GM23338 (cell line): Measurements from ENCODE around the gene HIVEP3. TPM values are rescaled to one million over a fixed set of nuclear protein-coding genes. Genes with fewer than 3 reads are reported as not detected.

Experiments used
- ATAC-seq: fragments of 200-7000 bp; cut with Tn5 transposase; 3 replicates; pipeline ENCODE4 v1.9.1; 2020
- DNase-seq: peaks from one replicate; pipeline ENCODE4 v3.0.0-alpha.2; 2015; ENCODE audit warnings: low spot score
- H2AFZ ChIP-seq: fragments of 200-600 bp; sonication (generic); 2 replicates; pipeline ENCODE4 v1.8.0; 2016; ENCODE audit warnings: antibody characterized with exemption, mild to moderate bottlenecking, moderate library complexity
- H3F3A ChIP-seq: fragments of 200-600 bp; sonication (generic); replicated peaks from 2 replicates; pipeline ENCODE4 v1.8.0; 2017; ENCODE audit warnings: antibody characterized with exemption, mixed run types, low read depth
- H3K27ac ChIP-seq: fragments of 200-600 bp; sonication (generic); 2 replicates; pipeline ENCODE4 v1.6.1; 2016; ENCODE audit warnings: low read depth
- H3K27me3 ChIP-seq: fragments of 200-600 bp; sonication (generic); 2 replicates; pipeline ENCODE4 v1.8.0; 2016; ENCODE audit warnings: mild to moderate bottlenecking, mixed run types, moderate library complexity; ENCODE audit not compliant: insufficient read depth
- H3K36me3 ChIP-seq: fragments of 200-600 bp; sonication (generic); 2 replicates; pipeline ENCODE4 v1.8.0; 2016; ENCODE audit warnings: mild to moderate bottlenecking; ENCODE audit not compliant: insufficient read depth
- H3K4me1 ChIP-seq: fragments of 200-600 bp; sonication (generic); 2 replicates; pipeline ENCODE4 v1.8.0; 2016; ENCODE audit warnings: mild to moderate bottlenecking, moderate library complexity; ENCODE audit not compliant: insufficient read depth
- H3K4me2 ChIP-seq: fragments of 200-600 bp; sonication (generic); 2 replicates; pipeline ENCODE4 v1.7.1; 2017; ENCODE audit warnings: mixed run types
- H3K4me3 ChIP-seq: fragments of 200-600 bp; sonication (generic); 2 replicates; pipeline ENCODE4 v1.6.1; 2016; ENCODE audit warnings: mixed run types
- H3K79me2 ChIP-seq: fragments of 200-600 bp; sonication (generic); replicated peaks from 2 replicates; pipeline ENCODE4 v1.8.0; 2017; ENCODE audit warnings: mild to moderate bottlenecking; ENCODE audit not compliant: insufficient read depth
- H3K9me2 ChIP-seq: fragments of 200-600 bp; sonication (generic); 2 replicates; pipeline ENCODE4 v1.8.0; 2017; ENCODE audit not compliant: insufficient read depth
- H4K20me1 ChIP-seq: fragments of 200-600 bp; sonication (generic); replicated peaks from 2 replicates; pipeline ENCODE4 v1.8.0; 2017; ENCODE audit warnings: mild to moderate bottlenecking; ENCODE audit not compliant: insufficient read depth
- H3K27ac Mint-ChIP-seq: 2 replicates; pipeline ENCODE4 v1.8.0; 2020; ENCODE audit warnings: inconsistent platforms, mild to moderate bottlenecking, moderate library complexity, mixed read lengths
- H3K27me3 Mint-ChIP-seq: 3 replicates; pipeline ENCODE4 v1.8.0; 2022; ENCODE audit warnings: low read depth, mild to moderate bottlenecking, moderate library complexity, mixed read lengths, inconsistent platforms; ENCODE audit not compliant: insufficient read depth, poor library complexity
- H3K36me3 Mint-ChIP-seq: 3 replicates; pipeline ENCODE4 v1.8.0; 2021; ENCODE audit warnings: low read depth, mild to moderate bottlenecking, inconsistent platforms, moderate library complexity, mixed read lengths
- H3K4me1 Mint-ChIP-seq: 3 replicates; pipeline ENCODE4 v1.8.0; 2020; ENCODE audit warnings: mild to moderate bottlenecking, inconsistent platforms, mixed read lengths
- H3K4me3 Mint-ChIP-seq: 3 replicates; pipeline ENCODE4 v1.8.0; 2021; ENCODE audit warnings: moderate library complexity, mild to moderate bottlenecking, inconsistent platforms, mixed read lengths
- H3K9me3 Mint-ChIP-seq: 3 replicates; pipeline ENCODE4 v1.8.0; 2020; ENCODE audit warnings: moderate library complexity, mild to moderate bottlenecking, inconsistent platforms, mixed read lengths
- CREB1 ChIP-seq: fragments of 250-450 bp; sonication (Bioruptor Pico); IDR thresholded peaks from 2 replicates; pipeline ENCODE4 v1.5.0; 2020; ENCODE audit warnings: low read depth, mild to moderate bottlenecking, moderate library complexity
- EZH2 ChIP-seq: fragments of 200-600 bp; sonication (generic); IDR thresholded peaks from one replicate; pipeline ENCODE4 v1.8.0; 2017; ENCODE audit warnings: antibody characterized with exemption, mild to moderate bottlenecking, low read depth; ENCODE audit not compliant: unreplicated experiment
- EZH2phosphoT487 ChIP-seq: fragments of 200-600 bp; sonication (generic); IDR thresholded peaks from one replicate; pipeline ENCODE4 v1.8.1; 2018; ENCODE audit warnings: antibody characterized with exemption; ENCODE audit not compliant: unreplicated experiment
- JUNB ChIP-seq: IDR thresholded peaks from one replicate; pipeline ENCODE4 v1.6.1; 2016; ENCODE audit warnings: antibody characterized with exemption; ENCODE audit not compliant: unreplicated experiment
- NANOG ChIP-seq: IDR thresholded peaks from 2 replicates; pipeline ENCODE4 v1.6.1; 2016; ENCODE audit warnings: antibody characterized with exemption, borderline replicate concordance
- POLR2AphosphoS5 ChIP-seq: IDR thresholded peaks from 2 replicates; pipeline ENCODE4 v1.6.1; 2016; ENCODE audit warnings: antibody characterized with exemption, low read depth
- STAT1 ChIP-seq: IDR thresholded peaks from one replicate; pipeline ENCODE4 v1.6.1; 2016; ENCODE audit warnings: antibody characterized with exemption; ENCODE audit not compliant: unreplicated experiment
- ZNF114 ChIP-seq: fragments of 250-450 bp; sonication (Bioruptor Pico); IDR thresholded peaks from 2 replicates; pipeline ENCODE4 v1.5.0; 2020; ENCODE audit warnings: mild to moderate bottlenecking, moderate library complexity
- ZNF331 ChIP-seq: fragments of 250-450 bp; sonication (Bioruptor Pico); IDR thresholded peaks from 2 replicates; pipeline ENCODE4 v1.5.0; 2020; ENCODE audit warnings: low read depth, mild to moderate bottlenecking, moderate library complexity
- polyA plus RNA-seq: library from polyadenylated mRNA; unstranded; fragments of >200 nt; fragmentation: Nextera tagmentation; extraction: Ambion mirVana; gene quantifications from 2 replicates; pipeline ENCODE4 v1.2.1, GENCODE V29; 2016
- total RNA-seq: library from RNA; depleted of rRNA; stranded (reverse); fragments of >200 nt; shearing (Covaris generic); gene quantifications from 2 replicates; pipeline ENCODE4 v1.2.3, GENCODE V29; 2014
- TF ChIP-seq, protein P1 (sequence below): IDR thresholded peaks from one replicate; pipeline ENCODE4 v1.6.1; 2018; ENCODE audit warnings: antibody characterized with exemption; ENCODE audit not compliant: unreplicated experiment
- TF ChIP-seq, protein P2 (sequence below): IDR thresholded peaks from 2 replicates; pipeline ENCODE4 v1.6.1; 2016; ENCODE audit warnings: antibody characterized with exemption
- TF ChIP-seq, protein P3 (sequence below), 2 experiments: fragments of 200-600 bp in 1 of 2; sonication (generic) in 1 of 2; conservative IDR thresholded peaks; 2 replicates each; pipeline versions ENCODE4 v1.5.1 to v1.6.1; 2016 to 2017; ENCODE audit warnings: antibody characterized with exemption in 2 of 2, low read depth in 2 of 2, mild to moderate bottlenecking in 2 of 2, moderate library complexity in 1 of 2
- TF ChIP-seq, protein P4 (sequence below): fragments of 250-450 bp; sonication (Bioruptor Pico); IDR thresholded peaks from 2 replicates; pipeline ENCODE4 v1.5.0; 2020; ENCODE audit warnings: mild to moderate bottlenecking, moderate library complexity

The HIVEP3 gene
- total and polyA plus RNA-seq, 2 experiments from 2014 or later: 0.14 to 0.24 TPM

DNA sequence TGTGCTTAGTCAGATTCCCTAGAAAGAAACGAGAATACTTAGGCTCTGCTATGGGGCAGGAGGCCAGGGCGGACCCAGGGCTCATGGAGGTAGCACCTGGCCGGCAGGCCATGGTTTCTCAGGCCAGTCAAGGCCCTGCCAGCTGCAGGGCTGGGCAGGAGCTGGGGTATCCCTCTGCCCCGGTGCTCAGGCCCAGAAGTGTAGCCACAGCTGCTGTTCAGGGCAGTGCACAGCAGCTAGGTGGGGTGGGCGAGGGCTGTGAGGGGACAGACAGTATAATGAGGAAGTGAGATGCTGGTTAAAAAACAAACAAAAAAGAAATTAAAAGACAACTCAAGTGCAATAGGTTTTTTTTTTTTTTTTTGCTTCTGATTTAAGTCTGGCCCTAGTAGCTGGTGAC is 400.3 kb downstream of the HIVEP3 start:
- H3K27ac ChIP-seq: no peak overlapping the region
- H4K20me1 ChIP-seq: no peaks in the 10 kb centered on the region
- ATAC-seq (no peak), DNase-seq (no peak)
- no peak overlapping the region for H3K4me3 ChIP-seq
- H3K9me2 ChIP-seq: peaks cover 7% of the 10 kb centered on the region; the same call in 1 of the 2 replicates
- Mint-ChIP-seq H3K27me3 (peaks cover 17% of the 10 kb centered on the region), H3K9me3 (no peaks in the 10 kb centered on the region), H3K4me3 (no peak overlapping the region), H3K36me3 (no peaks in the 10 kb centered on the region; the same call in 2 of the 3 replicates), H3K4me1 (peaks cover 15% of the 10 kb centered on the region), H3K27ac (no peak overlapping the region)
- TF ChIP-seq STAT1: no peak
- TF ChIP-seq, protein P1, sequence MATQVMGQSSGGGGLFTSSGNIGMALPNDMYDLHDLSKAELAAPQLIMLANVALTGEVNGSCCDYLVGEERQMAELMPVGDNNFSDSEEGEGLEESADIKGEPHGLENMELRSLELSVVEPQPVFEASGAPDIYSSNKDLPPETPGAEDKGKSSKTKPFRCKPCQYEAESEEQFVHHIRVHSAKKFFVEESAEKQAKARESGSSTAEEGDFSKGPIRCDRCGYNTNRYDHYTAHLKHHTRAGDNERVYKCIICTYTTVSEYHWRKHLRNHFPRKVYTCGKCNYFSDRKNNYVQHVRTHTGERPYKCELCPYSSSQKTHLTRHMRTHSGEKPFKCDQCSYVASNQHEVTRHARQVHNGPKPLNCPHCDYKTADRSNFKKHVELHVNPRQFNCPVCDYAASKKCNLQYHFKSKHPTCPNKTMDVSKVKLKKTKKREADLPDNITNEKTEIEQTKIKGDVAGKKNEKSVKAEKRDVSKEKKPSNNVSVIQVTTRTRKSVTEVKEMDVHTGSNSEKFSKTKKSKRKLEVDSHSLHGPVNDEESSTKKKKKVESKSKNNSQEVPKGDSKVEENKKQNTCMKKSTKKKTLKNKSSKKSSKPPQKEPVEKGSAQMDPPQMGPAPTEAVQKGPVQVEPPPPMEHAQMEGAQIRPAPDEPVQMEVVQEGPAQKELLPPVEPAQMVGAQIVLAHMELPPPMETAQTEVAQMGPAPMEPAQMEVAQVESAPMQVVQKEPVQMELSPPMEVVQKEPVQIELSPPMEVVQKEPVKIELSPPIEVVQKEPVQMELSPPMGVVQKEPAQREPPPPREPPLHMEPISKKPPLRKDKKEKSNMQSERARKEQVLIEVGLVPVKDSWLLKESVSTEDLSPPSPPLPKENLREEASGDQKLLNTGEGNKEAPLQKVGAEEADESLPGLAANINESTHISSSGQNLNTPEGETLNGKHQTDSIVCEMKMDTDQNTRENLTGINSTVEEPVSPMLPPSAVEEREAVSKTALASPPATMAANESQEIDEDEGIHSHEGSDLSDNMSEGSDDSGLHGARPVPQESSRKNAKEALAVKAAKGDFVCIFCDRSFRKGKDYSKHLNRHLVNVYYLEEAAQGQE: no peak
- TF ChIP-seq EZH2phosphoT487: no peak
- TF ChIP-seq, protein P2, sequence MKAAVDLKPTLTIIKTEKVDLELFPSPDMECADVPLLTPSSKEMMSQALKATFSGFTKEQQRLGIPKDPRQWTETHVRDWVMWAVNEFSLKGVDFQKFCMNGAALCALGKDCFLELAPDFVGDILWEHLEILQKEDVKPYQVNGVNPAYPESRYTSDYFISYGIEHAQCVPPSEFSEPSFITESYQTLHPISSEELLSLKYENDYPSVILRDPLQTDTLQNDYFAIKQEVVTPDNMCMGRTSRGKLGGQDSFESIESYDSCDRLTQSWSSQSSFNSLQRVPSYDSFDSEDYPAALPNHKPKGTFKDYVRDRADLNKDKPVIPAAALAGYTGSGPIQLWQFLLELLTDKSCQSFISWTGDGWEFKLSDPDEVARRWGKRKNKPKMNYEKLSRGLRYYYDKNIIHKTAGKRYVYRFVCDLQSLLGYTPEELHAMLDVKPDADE: no peak
- TF ChIP-seq EZH2: no peak
- no peak for TF ChIP-seq JUNB
- no peak for TF ChIP-seq ZNF331
- TF ChIP-seq, protein P3, sequence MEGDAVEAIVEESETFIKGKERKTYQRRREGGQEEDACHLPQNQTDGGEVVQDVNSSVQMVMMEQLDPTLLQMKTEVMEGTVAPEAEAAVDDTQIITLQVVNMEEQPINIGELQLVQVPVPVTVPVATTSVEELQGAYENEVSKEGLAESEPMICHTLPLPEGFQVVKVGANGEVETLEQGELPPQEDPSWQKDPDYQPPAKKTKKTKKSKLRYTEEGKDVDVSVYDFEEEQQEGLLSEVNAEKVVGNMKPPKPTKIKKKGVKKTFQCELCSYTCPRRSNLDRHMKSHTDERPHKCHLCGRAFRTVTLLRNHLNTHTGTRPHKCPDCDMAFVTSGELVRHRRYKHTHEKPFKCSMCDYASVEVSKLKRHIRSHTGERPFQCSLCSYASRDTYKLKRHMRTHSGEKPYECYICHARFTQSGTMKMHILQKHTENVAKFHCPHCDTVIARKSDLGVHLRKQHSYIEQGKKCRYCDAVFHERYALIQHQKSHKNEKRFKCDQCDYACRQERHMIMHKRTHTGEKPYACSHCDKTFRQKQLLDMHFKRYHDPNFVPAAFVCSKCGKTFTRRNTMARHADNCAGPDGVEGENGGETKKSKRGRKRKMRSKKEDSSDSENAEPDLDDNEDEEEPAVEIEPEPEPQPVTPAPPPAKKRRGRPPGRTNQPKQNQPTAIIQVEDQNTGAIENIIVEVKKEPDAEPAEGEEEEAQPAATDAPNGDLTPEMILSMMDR (conservative IDR thresholded peaks at IDR 0.05; ENCODE audit: low read depth in 2 of 2): no peak
- no peak for TF ChIP-seq NANOG
- TF ChIP-seq CREB1: no peak
- no peak for TF ChIP-seq ZNF114 (CRISPR knock-in tag)
- TF ChIP-seq, protein P4, sequence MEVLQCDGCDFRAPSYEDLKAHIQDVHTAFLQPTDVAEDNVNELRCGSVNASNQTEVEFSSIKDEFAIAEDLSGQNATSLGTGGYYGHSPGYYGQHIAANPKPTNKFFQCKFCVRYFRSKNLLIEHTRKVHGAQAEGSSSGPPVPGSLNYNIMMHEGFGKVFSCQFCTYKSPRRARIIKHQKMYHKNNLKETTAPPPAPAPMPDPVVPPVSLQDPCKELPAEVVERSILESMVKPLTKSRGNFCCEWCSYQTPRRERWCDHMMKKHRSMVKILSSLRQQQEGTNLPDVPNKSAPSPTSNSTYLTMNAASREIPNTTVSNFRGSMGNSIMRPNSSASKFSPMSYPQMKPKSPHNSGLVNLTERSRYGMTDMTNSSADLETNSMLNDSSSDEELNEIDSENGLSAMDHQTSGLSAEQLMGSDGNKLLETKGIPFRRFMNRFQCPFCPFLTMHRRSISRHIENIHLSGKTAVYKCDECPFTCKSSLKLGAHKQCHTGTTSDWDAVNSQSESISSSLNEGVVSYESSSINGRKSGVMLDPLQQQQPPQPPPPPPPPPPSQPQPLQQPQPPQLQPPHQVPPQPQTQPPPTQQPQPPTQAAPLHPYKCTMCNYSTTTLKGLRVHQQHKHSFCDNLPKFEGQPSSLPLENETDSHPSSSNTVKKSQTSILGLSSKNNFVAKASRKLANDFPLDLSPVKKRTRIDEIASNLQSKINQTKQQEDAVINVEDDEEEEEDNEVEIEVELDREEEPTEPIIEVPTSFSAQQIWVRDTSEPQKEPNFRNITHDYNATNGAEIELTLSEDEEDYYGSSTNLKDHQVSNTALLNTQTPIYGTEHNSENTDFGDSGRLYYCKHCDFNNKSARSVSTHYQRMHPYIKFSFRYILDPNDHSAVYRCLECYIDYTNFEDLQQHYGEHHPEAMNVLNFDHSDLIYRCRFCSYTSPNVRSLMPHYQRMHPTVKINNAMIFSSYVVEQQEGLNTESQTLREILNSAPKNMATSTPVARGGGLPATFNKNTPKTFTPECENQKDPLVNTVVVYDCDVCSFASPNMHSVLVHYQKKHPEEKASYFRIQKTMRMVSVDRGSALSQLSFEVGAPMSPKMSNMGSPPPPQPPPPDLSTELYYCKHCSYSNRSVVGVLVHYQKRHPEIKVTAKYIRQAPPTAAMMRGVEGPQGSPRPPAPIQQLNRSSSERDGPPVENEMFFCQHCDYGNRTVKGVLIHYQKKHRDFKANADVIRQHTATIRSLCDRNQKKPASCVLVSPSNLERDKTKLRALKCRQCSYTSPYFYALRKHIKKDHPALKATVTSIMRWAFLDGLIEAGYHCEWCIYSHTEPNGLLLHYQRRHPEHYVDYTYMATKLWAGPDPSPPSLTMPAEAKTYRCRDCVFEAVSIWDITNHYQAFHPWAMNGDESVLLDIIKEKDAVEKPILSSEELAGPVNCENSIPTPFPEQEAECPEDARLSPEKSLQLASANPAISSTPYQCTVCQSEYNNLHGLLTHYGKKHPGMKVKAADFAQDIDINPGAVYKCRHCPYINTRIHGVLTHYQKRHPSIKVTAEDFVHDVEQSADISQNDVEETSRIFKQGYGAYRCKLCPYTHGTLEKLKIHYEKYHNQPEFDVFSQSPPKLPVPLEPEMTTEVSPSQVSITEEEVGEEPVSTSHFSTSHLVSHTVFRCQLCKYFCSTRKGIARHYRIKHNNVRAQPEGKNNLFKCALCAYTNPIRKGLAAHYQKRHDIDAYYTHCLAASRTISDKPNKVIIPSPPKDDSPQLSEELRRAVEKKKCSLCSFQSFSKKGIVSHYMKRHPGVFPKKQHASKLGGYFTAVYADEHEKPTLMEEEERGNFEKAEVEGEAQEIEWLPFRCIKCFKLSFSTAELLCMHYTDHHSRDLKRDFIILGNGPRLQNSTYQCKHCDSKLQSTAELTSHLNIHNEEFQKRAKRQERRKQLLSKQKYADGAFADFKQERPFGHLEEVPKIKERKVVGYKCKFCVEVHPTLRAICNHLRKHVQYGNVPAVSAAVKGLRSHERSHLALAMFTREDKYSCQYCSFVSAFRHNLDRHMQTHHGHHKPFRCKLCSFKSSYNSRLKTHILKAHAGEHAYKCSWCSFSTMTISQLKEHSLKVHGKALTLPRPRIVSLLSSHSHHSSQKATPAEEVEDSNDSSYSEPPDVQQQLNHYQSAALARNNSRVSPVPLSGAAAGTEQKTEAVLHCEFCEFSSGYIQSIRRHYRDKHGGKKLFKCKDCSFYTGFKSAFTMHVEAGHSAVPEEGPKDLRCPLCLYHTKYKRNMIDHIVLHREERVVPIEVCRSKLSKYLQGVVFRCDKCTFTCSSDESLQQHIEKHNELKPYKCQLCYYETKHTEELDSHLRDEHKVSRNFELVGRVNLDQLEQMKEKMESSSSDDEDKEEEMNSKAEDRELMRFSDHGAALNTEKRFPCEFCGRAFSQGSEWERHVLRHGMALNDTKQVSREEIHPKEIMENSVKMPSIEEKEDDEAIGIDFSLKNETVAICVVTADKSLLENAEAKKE (CRISPR knock-in tag): no peak
- no peak for TF ChIP-seq POLR2AphosphoS5
- H3K79me2 ChIP-seq: no peaks in the 10 kb centered on the region
- no peaks in the 10 kb centered on the region for H3F3A ChIP-seq
- peaks cover 7% of the 10 kb centered on the region for H3K27me3 ChIP-seq
- no peaks in the 10 kb centered on the region for H3K36me3 ChIP-seq
- H2AFZ ChIP-seq: no peak overlapping the region
- H3K4me2 ChIP-seq: no peak overlapping the region
- peaks cover 8% of the 10 kb centered on the region; the same call in 1 of the 2 replicates for H3K4me1 ChIP-seq
